Skin epidermis (tissue), 12 donors: ENCODE data around the gene SCN5A.

ENCODE experiments used
- H3K27ac ChIP-seq, 21 experiments: fragments of 200-600 bp; sonication (generic) in 11 of 21; one replicate each; pipeline ENCODE4 v1.5.0; 2020; ENCODE audit warnings: mild to moderate bottlenecking in 3 of 21, inconsistent platforms in 2 of 21, moderate library complexity in 2 of 21
- H3K4me3 ChIP-seq, 7 experiments: fragments of 200-600 bp; sonication (generic) in 2 of 7; one replicate each; pipeline ENCODE4 v1.5.0; 2020; ENCODE audit warnings: inconsistent platforms in 2 of 7, mild to moderate bottlenecking in 2 of 7, moderate library complexity in 1 of 7

SCN5A gene

GRCh38 chr3:38649500-38650247, at the start of gene SCN5A:
TSS of gene SCN5A (minus strand) at chr3:38649687. CDS start at chr3:38633307, 16,380 bp downstream.
- Histone ChIP-seq H3K4me3 (peak within 1 kb of the TSS in 6 of 7 experiments; percentile 14 to 49 (median 35)), H3K27ac (no peak within 1 kb of the TSS)

- no peak overlapping the region for H3K4me3 ChIP-seq
- no peak overlapping the region for H3K27ac ChIP-seq
These were observed 49.3 kb upstream of the SCN5A start for GRCh38 chr3:38698760-38699159.

- H3K4me3 ChIP-seq, result no peak overlapping the region
- H3K27ac ChIP-seq, result no peak overlapping the region
These were observed 48.6 kb upstream of the SCN5A start for GRCh38 chr3:38698061-38698460.

- H3K27ac ChIP-seq, result no peak overlapping the region
- no peak overlapping the region for H3K4me3 ChIP-seq
These were observed 46.5 kb upstream of the SCN5A start for GRCh38 chr3:38696034-38696433.

- no peak overlapping the region for H3K4me3 ChIP-seq
- H3K27ac ChIP-seq, result no peak overlapping the region
These were observed 40.7 kb upstream of the SCN5A start for GRCh38 chr3:38690185-38690584.

GRCh38 chr3:38689774-38690173, 40.3 kb upstream of the SCN5A start:
- H3K27ac ChIP-seq, result no peak overlapping the region
- no peak overlapping the region for H3K4me3 ChIP-seq

- H3K27ac ChIP-seq, result no peak overlapping the region
These were observed 39.9 kb upstream of the SCN5A start for GRCh38 chr3:38689346-38689745.

GRCh38 chr3:38687321-38687720, 37.8 kb upstream of the SCN5A start:
- no peak overlapping the region for H3K27ac ChIP-seq
- no peak overlapping the region for H3K4me3 ChIP-seq

More at GRCh38 chr3:38689346-38689745, 39.9 kb upstream of the SCN5A start:
- H3K4me3 ChIP-seq, result no peak overlapping the region

GRCh38 chr3:38684546-38684945, 35.1 kb upstream of the SCN5A start:
- H3K4me3 ChIP-seq, result no peak overlapping the region
- no peak overlapping the region for H3K27ac ChIP-seq

- Histone ChIP-seq H3K4me3 (no peak overlapping the region), H3K27ac (no peak overlapping the region)
These were observed 20.2 kb upstream of the SCN5A start for GRCh38 chr3:38669668-38670067.

GRCh38 chr3:38662544-38662943, 13.1 kb upstream of the SCN5A start:
- no peak overlapping the region for H3K4me3 ChIP-seq
- H3K27ac ChIP-seq, result no peak overlapping the region

- H3K4me3 ChIP-seq, result no peak overlapping the region
- H3K27ac ChIP-seq, result no peak overlapping the region
These were observed 9.4 kb upstream of the SCN5A start for GRCh38 chr3:38658841-38659240.

GRCh38 chr3:38657369-38657768, 7.9 kb upstream of the SCN5A start:
- Histone ChIP-seq H3K4me3 (no peak overlapping the region), H3K27ac (no peak overlapping the region)

GRCh38 chr3:38655708-38656300, 6.3 kb upstream of the SCN5A start:
- H3K4me3 ChIP-seq, result no peak overlapping the region
- H3K27ac ChIP-seq, result no peak overlapping the region

- H3K4me3 ChIP-seq, result no peak overlapping the region
- H3K27ac ChIP-seq, result no peak overlapping the region
These were observed 4.4 kb upstream of the SCN5A start for GRCh38 chr3:38653685-38654537.

GRCh38 chr3:38652934-38653333, 3.4 kb upstream of the SCN5A start:
- Histone ChIP-seq H3K4me3 (no peak overlapping the region), H3K27ac (no peak overlapping the region)

GRCh38 chr3:38651153-38651789, 1.8 kb upstream of the SCN5A start:
- H3K27ac ChIP-seq, result no peak overlapping the region

GRCh38 chr3:38650248-38650951, 913 bp upstream of the SCN5A start:
- Histone ChIP-seq H3K27ac (no peak overlapping the region), H3K4me3 (peak overlapping the region in 2 of 7 experiments; percentile 29 to 44)

More at GRCh38 chr3:38651153-38651789, 1.8 kb upstream of the SCN5A start:
- H3K4me3 ChIP-seq, result no peak overlapping the region
